Peyer's patch (tissue), 4 donors: ENCODE data around the gene TPD52L2. TPM values are rescaled to one million over a fixed set of nuclear protein-coding genes. Genes with fewer than 3 reads are reported as not detected.

Experiments used
- DNase-seq, 3 donors: peaks; one replicate each; pipeline ENCODE4 v3.0.0-alpha.2; 2017 to 2019
- H3K27ac ChIP-seq, 4 donors: fragments of 200-600 bp; sonication (generic); one replicate each; pipeline ENCODE4 v1.5.1; 2016 to 2019
- H3K27me3 ChIP-seq, 2 donors: fragments of 200-600 bp; sonication (generic); one replicate each; pipeline ENCODE4 v1.5.1; 2019
- H3K36me3 ChIP-seq, 3 donors: fragments of 200-600 bp; sonication (generic); one replicate each; pipeline ENCODE4 v1.5.1; 2016 to 2019
- H3K4me1 ChIP-seq, 4 donors: fragments of 200-600 bp; sonication (generic); one replicate each; pipeline ENCODE4 v1.5.1; 2016 to 2019
- H3K4me3 ChIP-seq, 4 donors: fragments of 200-600 bp; sonication (generic); 1 replicate in 3 of 4; 2 replicates in 1 of 4; pipeline ENCODE4 v1.5.1; 2016 to 2019; ENCODE audit warnings: mild to moderate bottlenecking in 1 of 4
- H3K9me3 ChIP-seq, 4 donors: fragments of 200-600 bp; sonication (generic); one replicate each; pipeline ENCODE4 v1.5.1; 2016 to 2019; ENCODE audit warnings: mild to moderate bottlenecking in 1 of 4
- POLR2A ChIP-seq, 2 donors: fragments of 450-650 bp; IDR thresholded peaks; one replicate each; pipeline ENCODE4 v1.5.1; 2017; ENCODE audit warnings: antibody characterized with exemption in 2 of 2, mild to moderate bottlenecking in 2 of 2, moderate library complexity in 2 of 2
- total RNA-seq, 4 donors: library from RNA; depleted of rRNA; stranded (reverse); fragments of >200 nt; gene quantifications; one replicate each; pipeline ENCODE4 v1.1.0, GENCODE V29; 2016
- TF ChIP-seq, protein P1 (sequence below), 6 experiments: fragments of 450-650 bp in 4 of 6; fragments of 200-600 bp in 2 of 6; sonication (generic) in 1 of 6; IDR thresholded peaks; one replicate each; pipeline ENCODE4 v1.5.1; 2017 to 2019; ENCODE audit warnings: antibody characterized with exemption in 6 of 6, mild to moderate bottlenecking in 3 of 6, moderate library complexity in 1 of 6

TPD52L2 gene
- total RNA-seq, 4 donors from 2014 or later: 59.4 to 78.7 (median 65.1) TPM

DNA sequence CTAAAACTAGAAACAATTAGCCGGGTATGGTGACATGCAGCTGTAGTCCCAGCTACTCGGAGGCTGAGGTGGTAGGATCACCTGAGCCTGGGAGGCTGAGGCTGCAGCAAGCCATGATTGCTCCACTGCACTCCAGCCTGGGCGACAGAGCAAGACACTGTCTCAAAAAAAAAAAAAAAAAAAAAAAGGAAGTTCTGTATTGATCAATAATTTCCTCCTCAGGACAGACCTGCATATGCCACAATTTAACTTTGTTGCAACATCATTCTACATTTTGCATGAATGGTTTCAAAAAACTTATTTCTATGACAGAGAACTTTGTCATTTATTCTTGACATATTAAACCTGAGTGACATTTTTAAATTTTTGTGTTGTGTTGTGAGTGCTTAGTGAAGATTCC, 35.3 kb downstream of the TPD52L2 start:
- no peak overlapping the region for H3K4me3 ChIP-seq
- TF ChIP-seq POLR2A (IDR thresholded peaks at IDR 0.05): no peak
- TF ChIP-seq, protein P1, sequence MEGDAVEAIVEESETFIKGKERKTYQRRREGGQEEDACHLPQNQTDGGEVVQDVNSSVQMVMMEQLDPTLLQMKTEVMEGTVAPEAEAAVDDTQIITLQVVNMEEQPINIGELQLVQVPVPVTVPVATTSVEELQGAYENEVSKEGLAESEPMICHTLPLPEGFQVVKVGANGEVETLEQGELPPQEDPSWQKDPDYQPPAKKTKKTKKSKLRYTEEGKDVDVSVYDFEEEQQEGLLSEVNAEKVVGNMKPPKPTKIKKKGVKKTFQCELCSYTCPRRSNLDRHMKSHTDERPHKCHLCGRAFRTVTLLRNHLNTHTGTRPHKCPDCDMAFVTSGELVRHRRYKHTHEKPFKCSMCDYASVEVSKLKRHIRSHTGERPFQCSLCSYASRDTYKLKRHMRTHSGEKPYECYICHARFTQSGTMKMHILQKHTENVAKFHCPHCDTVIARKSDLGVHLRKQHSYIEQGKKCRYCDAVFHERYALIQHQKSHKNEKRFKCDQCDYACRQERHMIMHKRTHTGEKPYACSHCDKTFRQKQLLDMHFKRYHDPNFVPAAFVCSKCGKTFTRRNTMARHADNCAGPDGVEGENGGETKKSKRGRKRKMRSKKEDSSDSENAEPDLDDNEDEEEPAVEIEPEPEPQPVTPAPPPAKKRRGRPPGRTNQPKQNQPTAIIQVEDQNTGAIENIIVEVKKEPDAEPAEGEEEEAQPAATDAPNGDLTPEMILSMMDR (IDR thresholded peaks at IDR 0.05): no peak
- H3K27me3 ChIP-seq: no peaks in the 10 kb centered on the region
- no peaks in the 10 kb centered on the region for H3K9me3 ChIP-seq
- peaks cover 3 to 59% (median 15%) of the 10 kb centered on the region in 4 donors for H3K4me1 ChIP-seq
- no peak for DNase-seq
- peaks cover 0 to 6% (median 0%) of the 10 kb centered on the region in 3 donors for H3K36me3 ChIP-seq
- H3K27ac ChIP-seq: peak overlapping the region in 1 of 4 donors; percentile 14

DNA sequence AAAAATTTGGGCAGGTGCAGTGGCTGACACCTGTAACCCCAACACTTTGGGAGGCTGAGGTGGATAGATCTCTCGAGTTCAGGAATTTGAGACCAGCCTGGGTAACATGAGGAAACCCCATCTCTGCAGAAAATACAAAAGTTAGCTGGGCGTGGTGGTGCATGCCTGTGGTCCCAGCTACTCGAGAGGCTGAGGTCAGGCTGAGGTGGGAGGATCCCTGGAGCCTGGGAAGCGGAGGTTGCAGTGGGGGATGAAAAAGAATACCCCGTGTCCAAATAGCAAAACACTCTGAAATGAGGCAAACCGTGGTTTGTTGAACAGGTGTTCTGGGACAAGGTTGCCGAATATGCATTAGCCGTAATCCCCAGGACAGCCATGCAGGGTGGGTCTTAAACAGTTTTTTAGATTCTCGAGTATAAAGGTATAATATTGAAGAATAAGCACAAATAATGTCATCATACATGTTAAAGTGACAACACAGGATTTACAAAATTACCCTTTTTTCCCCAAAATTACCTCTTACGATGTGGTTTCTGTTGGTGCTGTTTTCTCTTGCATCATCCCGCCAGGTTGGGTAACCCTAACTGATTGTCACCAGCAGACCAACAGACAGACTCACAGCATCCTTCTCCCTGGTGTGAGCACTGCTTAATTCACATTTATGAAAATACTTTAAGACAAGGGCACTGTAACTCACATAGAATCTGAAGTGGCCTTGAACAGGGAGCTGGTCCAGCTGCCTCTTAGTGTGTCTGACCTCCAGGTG, 38.9 kb downstream of the TPD52L2 start:
- peaks cover 0 to 52% (median 12%) of the 10 kb centered on the region in 4 donors for H3K4me1 ChIP-seq
- no peaks in the 10 kb centered on the region for H3K27me3 ChIP-seq
- no peak for DNase-seq
- H3K27ac ChIP-seq: peak overlapping the region in 1 of 4 donors; percentile 35
- no peaks in the 10 kb centered on the region for H3K9me3 ChIP-seq
- no peak overlapping the region for H3K4me3 ChIP-seq
- peaks cover 0 to 6% (median 0%) of the 10 kb centered on the region in 3 donors for H3K36me3 ChIP-seq
- no peak for TF ChIP-seq POLR2A (IDR thresholded peaks at IDR 0.05)
- TF ChIP-seq, protein P1 (IDR thresholded peaks at IDR 0.05): no peak

DNA sequence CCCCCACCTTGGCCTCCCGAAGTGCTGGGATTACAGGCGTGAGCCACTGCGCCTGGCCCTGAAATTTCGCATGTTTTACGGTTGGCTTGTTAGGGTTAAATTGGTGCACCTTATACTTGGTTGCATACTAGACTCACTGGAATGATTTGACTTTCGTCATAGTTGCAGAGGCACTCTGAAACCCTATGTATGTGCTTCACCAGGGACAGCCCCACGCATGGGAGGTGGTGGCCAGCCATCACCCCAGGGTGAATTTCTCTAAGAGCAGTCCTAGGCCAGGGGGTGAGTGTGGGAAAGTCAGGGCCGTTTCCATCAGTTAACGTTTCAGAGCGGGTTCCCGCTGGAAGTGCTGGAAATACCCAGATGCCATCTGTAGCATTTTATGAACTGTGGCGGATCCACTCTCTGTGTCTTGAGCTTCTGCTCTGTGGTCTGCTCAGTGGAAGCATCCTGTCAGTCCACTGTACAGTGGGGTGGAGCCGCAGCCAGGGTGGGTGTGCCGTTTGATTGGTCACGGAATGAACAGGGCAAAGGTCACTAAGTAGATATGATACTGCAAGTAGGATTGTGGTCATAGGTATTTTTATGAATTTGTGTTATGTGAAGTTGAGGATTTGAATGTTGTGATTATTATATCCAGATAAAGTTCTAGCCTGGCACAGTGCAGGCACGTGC, 43.1 kb downstream of the TPD52L2 start:
- peak in 2 of 3 donors; percentile 82 to 89 for DNase-seq
- Histone ChIP-seq H3K4me1 (peaks cover 0 to 70% (median 16%) of the 10 kb centered on the region in 4 donors), H3K27ac (peak overlapping the region in 3 of 4 donors; percentile 44 to 88 (median 69)), H3K9me3 (no peaks in the 10 kb centered on the region), H3K36me3 (no peaks in the 10 kb centered on the region), H3K27me3 (no peaks in the 10 kb centered on the region), H3K4me3 (no peak overlapping the region)
- TF ChIP-seq POLR2A (IDR thresholded peaks at IDR 0.05): peak in 1 of 2 donors; percentile 75
- TF ChIP-seq, protein P1 (IDR thresholded peaks at IDR 0.05): no peak

DNA sequence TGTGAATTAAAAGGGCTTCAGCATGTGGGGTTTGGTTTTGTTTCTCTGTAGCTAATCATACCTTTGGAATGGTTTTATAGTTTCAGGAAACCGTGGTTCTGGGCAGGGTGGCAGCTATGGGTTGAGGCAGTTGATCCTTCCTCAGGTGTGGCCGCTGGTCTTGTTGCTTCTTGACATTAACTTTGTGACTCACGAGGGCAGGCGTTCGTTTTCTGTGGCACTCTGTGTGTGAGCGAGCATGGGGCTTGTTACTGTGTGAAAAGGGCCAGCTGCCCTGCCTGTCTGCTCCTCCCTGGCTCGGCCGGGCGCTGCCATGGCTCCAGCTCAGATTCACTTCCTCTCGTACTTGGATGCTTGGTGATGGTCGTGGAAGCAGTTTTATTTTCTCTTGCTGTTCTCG, 46.1 kb downstream of the TPD52L2 start:
- DNase-seq: peak in 2 of 3 donors; percentile 79 to 89

DNA sequence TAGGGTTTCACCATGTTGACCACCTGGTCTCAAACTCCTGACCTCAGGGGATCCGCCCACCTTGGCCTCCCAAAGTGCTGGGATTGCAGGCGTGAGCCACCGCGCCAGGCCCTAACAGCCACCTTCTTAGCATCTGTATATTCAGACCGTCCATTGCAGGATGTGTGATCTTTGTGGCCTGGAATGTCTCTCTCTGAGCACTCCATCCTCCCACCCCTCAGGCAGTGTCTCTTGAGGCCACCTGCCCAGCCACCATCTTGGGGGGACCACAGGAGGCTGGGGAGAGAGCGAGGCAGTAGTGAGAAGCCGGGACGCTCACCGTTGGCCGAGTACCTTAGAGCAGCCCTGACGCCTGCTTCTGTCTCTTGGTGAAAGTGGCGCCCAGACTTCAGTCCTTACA, 48.7 kb downstream of the TPD52L2 start:
- no peak for DNase-seq
- H3K4me1 ChIP-seq: peaks cover 0 to 42% (median 9%) of the 10 kb centered on the region in 4 donors

More for the DNA sequence above, 46.1 kb downstream of the TPD52L2 start:
- H3K27me3 ChIP-seq: no peaks in the 10 kb centered on the region
- peaks cover 0 to 3% (median 0%) of the 10 kb centered on the region in 4 donors for H3K9me3 ChIP-seq
- H3K36me3 ChIP-seq: no peaks in the 10 kb centered on the region
- peak overlapping the region in 3 of 4 donors; percentile 40 to 81 (median 68) for H3K27ac ChIP-seq
- H3K4me3 ChIP-seq: no peak overlapping the region
- peaks cover 0 to 60% (median 16%) of the 10 kb centered on the region in 4 donors for H3K4me1 ChIP-seq
- TF ChIP-seq, protein P1 (IDR thresholded peaks at IDR 0.05): no peak
- TF ChIP-seq POLR2A (IDR thresholded peaks at IDR 0.05): peak in 1 of 2 donors; percentile 70

More for the DNA sequence above, 48.7 kb downstream of the TPD52L2 start:
- peak overlapping the region in 1 of 4 donors; percentile 39 for H3K27ac ChIP-seq
- no peaks in the 10 kb centered on the region for H3K27me3 ChIP-seq
- H3K4me3 ChIP-seq: no peak overlapping the region
- H3K36me3 ChIP-seq: peaks cover 0 to 12% (median 0%) of the 10 kb centered on the region in 3 donors
- TF ChIP-seq POLR2A (IDR thresholded peaks at IDR 0.05): no peak
- TF ChIP-seq, protein P1 (IDR thresholded peaks at IDR 0.05): no peak
- peaks cover 0 to 5% (median 0%) of the 10 kb centered on the region in 4 donors for H3K9me3 ChIP-seq
